H7 (cell line): Measurements from ENCODE around the gene UBR4. TPM values are rescaled to one million over a fixed set of nuclear protein-coding genes. Genes with fewer than 3 reads are reported as not detected.

Experiments used
- DNase-seq: peaks from one replicate; pipeline ENCODE4 v3.0.0; 2012
- H3K27me3 ChIP-seq: 2 replicates; pipeline ENCODE4 v1.6.0; 2011; ENCODE audit warnings: mild to moderate bottlenecking, low read length; ENCODE audit not compliant: control insufficient read depth, insufficient read depth
- H3K36me3 ChIP-seq: replicated peaks from 2 replicates; pipeline ENCODE4 v1.5.1; 2011; ENCODE audit warnings: low read length; ENCODE audit not compliant: control insufficient read depth, insufficient read depth
- H3K4me3 ChIP-seq: 2 replicates; pipeline ENCODE4 v1.5.1; 2011; ENCODE audit warnings: low read depth, mild to moderate bottlenecking, control low read depth, low read length, moderate library complexity; ENCODE audit not compliant: insufficient read depth
- total RNA-seq: library from RNA; depleted of rRNA; stranded (reverse); fragments of >200 nt; shearing (Covaris generic); gene quantifications from 2 replicates; pipeline ENCODE4 v1.2.3, GENCODE V29; 2014

Gene UBR4
- total RNA-seq, 1 experiment from 2014 or later, result 87.7 TPM

GRCh38 chr1:19053486-19053885 lies 156.6 kb downstream of the UBR4 start:
- H3K36me3 ChIP-seq, result no peaks in the 10 kb centered on the region
- H3K4me3 ChIP-seq, result no peak overlapping the region
- DNase-seq, result peak; percentile 54
- H3K27me3 ChIP-seq, result no peaks in the 10 kb centered on the region

GRCh38 chr1:19049798-19050197 lies 160.3 kb downstream of the UBR4 start:
- Histone ChIP-seq H3K27me3 (no peaks in the 10 kb centered on the region), H3K4me3 (no peak overlapping the region), H3K36me3 (no peaks in the 10 kb centered on the region)
- no peak for DNase-seq

GRCh38 chr1:19049128-19049768 lies 160.8 kb downstream of the UBR4 start:
- no peaks in the 10 kb centered on the region for H3K27me3 ChIP-seq
- H3K36me3 ChIP-seq, result no peaks in the 10 kb centered on the region
- H3K4me3 ChIP-seq, result no peak overlapping the region
- no peak for DNase-seq

GRCh38 chr1:19046972-19047731 lies 162.9 kb downstream of the UBR4 start:
- no peak for DNase-seq
- Histone ChIP-seq H3K36me3 (no peaks in the 10 kb centered on the region), H3K4me3 (no peak overlapping the region), H3K27me3 (no peaks in the 10 kb centered on the region)

GRCh38 chr1:19045898-19046880 lies 163.9 kb downstream of the UBR4 start:
- DNase-seq, result no peak
- Histone ChIP-seq H3K36me3 (no peaks in the 10 kb centered on the region), H3K4me3 (no peak overlapping the region), H3K27me3 (no peaks in the 10 kb centered on the region)

- peak; percentile 35 for DNase-seq
- H3K27me3 ChIP-seq, result no peaks in the 10 kb centered on the region
- H3K4me3 ChIP-seq, result no peak overlapping the region
- no peaks in the 10 kb centered on the region for H3K36me3 ChIP-seq
These were observed 164.9 kb downstream of the UBR4 start for GRCh38 chr1:19044975-19045831.

- Histone ChIP-seq H3K36me3 (no peaks in the 10 kb centered on the region), H3K27me3 (no peaks in the 10 kb centered on the region), H3K4me3 (no peak overlapping the region)
- peak; percentile 15 for DNase-seq
These were observed 165.6 kb downstream of the UBR4 start for GRCh38 chr1:19044471-19044870.

- Histone ChIP-seq H3K27me3 (no peaks in the 10 kb centered on the region), H3K4me3 (no peak overlapping the region), H3K36me3 (no peaks in the 10 kb centered on the region)
- peak; percentile 22 for DNase-seq
These were observed 166.3 kb downstream of the UBR4 start for GRCh38 chr1:19043579-19044443.

GRCh38 chr1:19042675-19043578 lies 167.1 kb downstream of the UBR4 start:
- H3K4me3 ChIP-seq, result no peak overlapping the region
- H3K36me3 ChIP-seq, result no peaks in the 10 kb centered on the region
- no peaks in the 10 kb centered on the region for H3K27me3 ChIP-seq
- peak; percentile 85 for DNase-seq

GRCh38 chr1:19040010-19040680 lies 169.9 kb downstream of the UBR4 start:
- Histone ChIP-seq H3K36me3 (no peaks in the 10 kb centered on the region), H3K4me3 (no peak overlapping the region), H3K27me3 (no peaks in the 10 kb centered on the region; the same call in 1 of the 2 replicates)
- no peak for DNase-seq

- Histone ChIP-seq H3K27me3 (no peaks in the 10 kb centered on the region; the same call in 1 of the 2 replicates), H3K36me3 (no peaks in the 10 kb centered on the region), H3K4me3 (no peak overlapping the region)
- DNase-seq, result peak; percentile 4
These were observed 171.3 kb downstream of the UBR4 start for GRCh38 chr1:19038732-19039131.

GRCh38 chr1:19038096-19038495 lies 172.0 kb downstream of the UBR4 start:
- no peaks in the 10 kb centered on the region; the same call in 1 of the 2 replicates for H3K27me3 ChIP-seq
- no peaks in the 10 kb centered on the region for H3K36me3 ChIP-seq
- H3K4me3 ChIP-seq, result no peak overlapping the region
- peak; percentile 9 for DNase-seq
